ENCODE measurements around the gene GHDC. TPM values are rescaled to one million over a fixed set of nuclear protein-coding genes. Genes with fewer than 3 reads are reported as not detected.

Gene GHDC
- polyA plus RNA-seq, 1 donor (not counting 4 experiments of a cell fraction or from before 2014, with no cell fraction given): 2.7 TPM

DNA sequence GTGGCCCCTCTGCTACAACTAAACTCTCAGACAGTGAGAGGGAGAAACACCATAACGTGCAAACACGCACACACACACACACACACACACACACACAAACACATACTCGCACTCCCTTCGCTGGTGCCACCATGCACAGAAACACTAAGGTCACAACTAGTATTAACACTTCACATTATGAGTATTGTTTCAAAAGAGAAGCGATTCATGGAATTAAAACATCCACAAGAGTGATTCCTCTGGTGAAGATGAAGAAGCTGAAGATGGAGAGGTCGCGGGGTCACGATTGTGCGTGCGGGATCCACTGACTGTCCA is 7.1 kb upstream of the GHDC start:
- Histone ChIP-seq H3K27ac (ENCODE audit: control insufficient read depth, insufficient read depth, low read length) (no peak overlapping the region), H4K20me1 (ENCODE audit: control insufficient read depth, extremely low read depth, insufficient read depth, low read length) (no peaks in the 10 kb centered on the region), H3K9ac (ENCODE audit: control insufficient read depth, extremely low read depth, insufficient read depth, low read length) (no peak overlapping the region), H2AFZ (ENCODE audit: control insufficient read depth, low read length) (no peak overlapping the region), H3K9me3 (ENCODE audit: control insufficient read depth, low read depth, low read length) (no peaks in the 10 kb centered on the region), H3K4me3 (ENCODE audit: control insufficient read depth in 2 of 3, extremely low read depth in 1 of 3, insufficient read depth in 2 of 3, low read depth in 1 of 3, low read length in 3 of 3) (no peak overlapping the region), H3K4me1 (ENCODE audit: control insufficient read depth, extremely low read depth, insufficient read depth, low read length) (no peaks in the 10 kb centered on the region), H3K79me2 (ENCODE audit: control insufficient read depth, insufficient read depth, low read length) (no peaks in the 10 kb centered on the region), H3K9me1 (ENCODE audit: control insufficient read depth, extremely low read depth, insufficient read depth, low read length) (no peaks in the 10 kb centered on the region), H3K4me2 (ENCODE audit: control insufficient read depth, extremely low read depth, insufficient read depth, low read depth, low read length) (no peak overlapping the region), H3K36me3 (ENCODE audit: control insufficient read depth in 2 of 2, extremely low read depth in 1 of 2, insufficient read depth in 2 of 2, low read length in 2 of 2) (peaks cover 0 to 2% of the 10 kb centered on the region in 2 experiments), H3K27me3 (ENCODE audit: control insufficient read depth, extremely low read depth, insufficient read depth, low read length) (no peaks in the 10 kb centered on the region)
- dilution Hi-C loops (cut with MboI; ENCODE audit: extremely low pct_ligation_motif_present, low sequenced_read_pairs): no loop called here
- FAIRE-seq (no peak), DNase-seq (ENCODE audit: low read depth, low spot score) (no peak)
- TF ChIP-seq CTCF (optimal IDR thresholded peaks at IDR 0.05 in 1 of 3, IDR thresholded peaks at IDR 0.05 in 1 of 3, conservative IDR thresholded peaks at IDR 0.05 in 1 of 3; ENCODE audit: extremely low read depth in 1 of 3, insufficient read depth in 2 of 3, low read length in 3 of 3) (no peak), EZH2 (IDR thresholded peaks at IDR 0.05; ENCODE audit: low read length) (no peak)

GRCh38 chr17:42200706-42201457 is 6.6 kb upstream of the GHDC start:
- no peak for TF ChIP-seq EZH2 (IDR thresholded peaks at IDR 0.05; ENCODE audit: low read length)
- TF ChIP-seq CTCF (optimal IDR thresholded peaks at IDR 0.05 in 1 of 3, IDR thresholded peaks at IDR 0.05 in 1 of 3, conservative IDR thresholded peaks at IDR 0.05 in 1 of 3; ENCODE audit: extremely low read depth in 1 of 3, insufficient read depth in 2 of 3, low read length in 3 of 3): no peak
- dilution Hi-C loops (cut with MboI; ENCODE audit: extremely low pct_ligation_motif_present, low sequenced_read_pairs): no loop called here
- Histone ChIP-seq H3K79me2 (ENCODE audit: control insufficient read depth, insufficient read depth, low read length) (no peaks in the 10 kb centered on the region), H4K20me1 (ENCODE audit: control insufficient read depth, extremely low read depth, insufficient read depth, low read length) (no peaks in the 10 kb centered on the region), H3K4me3 (ENCODE audit: control insufficient read depth in 2 of 3, extremely low read depth in 1 of 3, insufficient read depth in 2 of 3, low read depth in 1 of 3, low read length in 3 of 3) (no peak overlapping the region), H3K36me3 (ENCODE audit: control insufficient read depth in 2 of 2, extremely low read depth in 1 of 2, insufficient read depth in 2 of 2, low read length in 2 of 2) (peaks cover 0 to 2% of the 10 kb centered on the region in 2 experiments), H3K27ac (ENCODE audit: control insufficient read depth, insufficient read depth, low read length) (no peak overlapping the region), H3K9me3 (ENCODE audit: control insufficient read depth, low read depth, low read length) (no peaks in the 10 kb centered on the region), H2AFZ (ENCODE audit: control insufficient read depth, low read length) (no peak overlapping the region), H3K27me3 (ENCODE audit: control insufficient read depth, extremely low read depth, insufficient read depth, low read length) (no peaks in the 10 kb centered on the region), H3K9me1 (ENCODE audit: control insufficient read depth, extremely low read depth, insufficient read depth, low read length) (no peaks in the 10 kb centered on the region), H3K4me1 (ENCODE audit: control insufficient read depth, extremely low read depth, insufficient read depth, low read length) (no peaks in the 10 kb centered on the region), H3K4me2 (ENCODE audit: control insufficient read depth, extremely low read depth, insufficient read depth, low read depth, low read length) (no peak overlapping the region), H3K9ac (ENCODE audit: control insufficient read depth, extremely low read depth, insufficient read depth, low read length) (no peak overlapping the region)
- DNase-seq (ENCODE audit: low read depth, low spot score) (no peak), FAIRE-seq (no peak)
